ENCODE measurements around the gene SPATA16. TPM values are rescaled to one million over a fixed set of nuclear protein-coding genes. Genes with fewer than 3 reads are reported as not detected.

The SPATA16 gene
- total and polyA plus RNA-seq, 2 of the 13 experiments (the other 11 are each of a cell fraction or from before 2014, with no cell fraction given), result not detected

DNA sequence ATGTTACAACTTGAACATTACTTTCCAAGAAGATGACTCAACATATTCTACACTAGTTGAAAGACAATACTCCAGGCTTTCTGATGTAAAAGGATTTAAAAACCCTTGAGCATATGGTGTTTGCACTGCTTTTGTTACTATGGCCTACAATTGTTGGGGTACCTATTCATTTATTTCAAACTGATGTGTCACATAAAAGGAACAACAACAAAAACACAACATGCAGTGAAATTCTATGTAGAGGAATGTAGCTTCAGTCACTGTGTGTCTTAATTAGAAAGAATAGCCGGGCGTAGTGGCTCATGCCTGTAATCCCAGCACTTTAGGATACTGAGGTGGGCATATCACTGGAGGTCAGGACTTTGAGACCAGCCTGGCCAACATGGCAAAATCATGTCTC is 1.6 kb downstream of the SPATA16 start:
- intact Hi-C loops (cut with micrococcal nuclease; ENCODE audit: unreplicated experiment) (no loop called here), in situ Hi-C loops (cut with HindIII; ENCODE audit: extremely low pct_ligation_motif_present, low pct_unique_long_range_greater_than_20kb) (no loop called here)
- H3K4me2 ChIP-seq (ENCODE audit: low read depth, low read length), result no peak overlapping the region
- no TSS peak for BruUV-seq (replicated peaks)
- H3K36me3 ChIP-seq (replicated peaks in 1 of 2; ENCODE audit: control insufficient read depth in 1 of 2, insufficient read depth in 2 of 2, low read length in 2 of 2), result no peaks in the 10 kb centered on the region
- no peaks in the 10 kb centered on the region for H3K9me3 ChIP-seq (ENCODE audit: low read length)
- no peaks in the 10 kb centered on the region for H3K27me3 ChIP-seq (ENCODE audit: control insufficient read depth in 1 of 2, insufficient read depth in 2 of 2, low read length in 2 of 2)
- no peaks in the 10 kb centered on the region for H3K79me2 ChIP-seq (ENCODE audit: insufficient read depth, low read length)
- no peak overlapping the region for H3K4me3 ChIP-seq (replicated peaks in 1 of 3; ENCODE audit: insufficient read depth in 1 of 3, low read depth in 2 of 3, low read length in 3 of 3)
- ATAC-seq, result no peak
- DNase-seq (ENCODE audit: low spot score), result no peak
- FAIRE-seq, result no peak
- H3K9ac ChIP-seq (ENCODE audit: insufficient read depth, low read depth, low read length), result no peak overlapping the region
- H3K27ac ChIP-seq (ENCODE audit: extremely low read length, insufficient read depth, low read length), result no peak overlapping the region
- no peaks in the 10 kb centered on the region for H3K4me1 ChIP-seq (ENCODE audit: insufficient read depth, low read length)
- H4K20me1 ChIP-seq (ENCODE audit: insufficient read depth, low read length), result no peaks in the 10 kb centered on the region
- 8% methylated on average over 2 of the region's 2 CpGs for WGBS (ENCODE audit: low lambda C conversion rate)
- POLR2A ChIA-PET, result no interaction called here
- CTCF ChIA-PET (ENCODE audit: low intra/inter-chr PET ratio, low total read pairs), result no interaction called here
- H2AFZ ChIP-seq (ENCODE audit: low read length), result no peak overlapping the region
- TF ChIP-seq ZFP1 (CRISPR knock-in tag; IDR thresholded peaks at IDR 0.05) (no peak), NBN (conservative IDR thresholded peaks at IDR 0.05) (no peak), TP53 (CRISPR knock-in tag; conservative IDR thresholded peaks at IDR 0.05) (no peak), DNMT1 (CRISPR knock-in tag; IDR thresholded peaks at IDR 0.05) (no peak), ZNF569 (CRISPR knock-in tag; IDR thresholded peaks at IDR 0.05; ENCODE audit: borderline replicate concordance) (no peak), CREB1 (IDR thresholded peaks at IDR 0.05) (no peak), CREB1 (CRISPR knock-in tag; IDR thresholded peaks at IDR 0.05) (no peak), PITX1 (CRISPR knock-in tag; IDR thresholded peaks at IDR 0.05) (no peak)
- TF ChIP-seq, protein P1, sequence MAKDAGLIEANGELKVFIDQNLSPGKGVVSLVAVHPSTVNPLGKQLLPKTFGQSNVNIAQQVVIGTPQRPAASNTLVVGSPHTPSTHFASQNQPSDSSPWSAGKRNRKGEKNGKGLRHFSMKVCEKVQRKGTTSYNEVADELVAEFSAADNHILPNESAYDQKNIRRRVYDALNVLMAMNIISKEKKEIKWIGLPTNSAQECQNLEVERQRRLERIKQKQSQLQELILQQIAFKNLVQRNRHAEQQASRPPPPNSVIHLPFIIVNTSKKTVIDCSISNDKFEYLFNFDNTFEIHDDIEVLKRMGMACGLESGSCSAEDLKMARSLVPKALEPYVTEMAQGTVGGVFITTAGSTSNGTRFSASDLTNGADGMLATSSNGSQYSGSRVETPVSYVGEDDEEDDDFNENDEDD (CRISPR knock-in tag; IDR thresholded peaks at IDR 0.05; ENCODE audit: borderline replicate concordance), result no peak
- TF ChIP-seq, protein P2, sequence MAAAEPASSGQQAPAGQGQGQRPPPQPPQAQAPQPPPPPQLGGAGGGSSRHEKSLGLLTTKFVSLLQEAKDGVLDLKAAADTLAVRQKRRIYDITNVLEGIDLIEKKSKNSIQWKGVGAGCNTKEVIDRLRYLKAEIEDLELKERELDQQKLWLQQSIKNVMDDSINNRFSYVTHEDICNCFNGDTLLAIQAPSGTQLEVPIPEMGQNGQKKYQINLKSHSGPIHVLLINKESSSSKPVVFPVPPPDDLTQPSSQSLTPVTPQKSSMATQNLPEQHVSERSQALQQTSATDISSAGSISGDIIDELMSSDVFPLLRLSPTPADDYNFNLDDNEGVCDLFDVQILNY (CRISPR knock-in tag; conservative IDR thresholded peaks at IDR 0.05), result no peak
- TF ChIP-seq, protein P3, sequence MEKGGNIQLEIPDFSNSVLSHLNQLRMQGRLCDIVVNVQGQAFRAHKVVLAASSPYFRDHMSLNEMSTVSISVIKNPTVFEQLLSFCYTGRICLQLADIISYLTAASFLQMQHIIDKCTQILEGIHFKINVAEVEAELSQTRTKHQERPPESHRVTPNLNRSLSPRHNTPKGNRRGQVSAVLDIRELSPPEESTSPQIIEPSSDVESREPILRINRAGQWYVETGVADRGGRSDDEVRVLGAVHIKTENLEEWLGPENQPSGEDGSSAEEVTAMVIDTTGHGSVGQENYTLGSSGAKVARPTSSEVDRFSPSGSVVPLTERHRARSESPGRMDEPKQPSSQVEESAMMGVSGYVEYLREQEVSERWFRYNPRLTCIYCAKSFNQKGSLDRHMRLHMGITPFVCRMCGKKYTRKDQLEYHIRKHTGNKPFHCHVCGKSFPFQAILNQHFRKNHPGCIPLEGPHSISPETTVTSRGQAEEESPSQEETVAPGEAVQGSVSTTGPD (CRISPR knock-in tag; IDR thresholded peaks at IDR 0.05), result no peak
